ENCODE results near the gene RUSF1.

The RUSF1 gene

DNA sequence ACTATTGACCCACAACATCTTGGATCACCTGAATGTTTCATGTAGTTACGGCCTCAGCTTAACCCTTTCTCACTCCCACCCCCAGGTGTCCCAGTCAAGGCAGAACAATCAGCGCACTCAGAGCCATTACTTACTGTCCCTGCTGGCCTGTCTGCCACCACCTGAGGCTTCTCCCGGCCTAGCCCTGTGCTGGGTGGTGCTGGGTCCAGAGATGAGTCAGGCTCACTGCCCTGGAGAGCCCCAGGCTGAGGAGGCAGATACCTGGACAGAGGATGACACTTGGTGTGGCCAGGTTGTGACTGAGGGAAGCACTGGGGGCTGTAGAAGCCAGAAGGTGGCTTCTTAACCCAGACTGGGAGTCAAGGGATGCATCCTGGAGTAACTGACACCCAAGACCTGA lies 29.2 kb downstream of the RUSF1 start:
- Histone ChIP-seq H2AFZ (ENCODE audit: low read depth, low read length) (no peak overlapping the region), H3K9ac (ENCODE audit: low read depth, low read length) (no peak overlapping the region), H3K79me2 (ENCODE audit: insufficient read depth, low read length) (no peaks in the 10 kb centered on the region), H3K27me3 (ENCODE audit: insufficient read depth, low read length, poor library complexity) (peaks cover 3% of the 10 kb centered on the region), H3K9me3 (ENCODE audit: insufficient read depth, low read length, severe bottlenecking) (no peaks in the 10 kb centered on the region), H3K4me1 (ENCODE audit: insufficient read depth, low read length) (peaks cover 18% of the 10 kb centered on the region), H3K27ac (ENCODE audit: low read length) (no peak overlapping the region), H3K4me3 (ENCODE audit: low read depth in 1 of 2, low read length in 2 of 2) (no peak overlapping the region), H3K36me3 (ENCODE audit: insufficient read depth, low read length) (no peaks in the 10 kb centered on the region), H4K20me1 (ENCODE audit: insufficient read depth, low read length) (no peaks in the 10 kb centered on the region), H3K4me2 (ENCODE audit: insufficient read depth, low read length) (no peak overlapping the region)
- TF ChIP-seq CTCF (IDR thresholded peaks at IDR 0.05; ENCODE audit: borderline replicate concordance, extremely low read depth, low read length, poor library complexity, severe bottlenecking): no peak
- no peak for TF ChIP-seq EZH2 (IDR thresholded peaks at IDR 0.05; ENCODE audit: borderline replicate concordance, low read depth, low read length, severe bottlenecking)
- no peak for DNase-seq
- ATAC-seq (ENCODE audit: insufficient read depth, low read depth): no peak

DNA sequence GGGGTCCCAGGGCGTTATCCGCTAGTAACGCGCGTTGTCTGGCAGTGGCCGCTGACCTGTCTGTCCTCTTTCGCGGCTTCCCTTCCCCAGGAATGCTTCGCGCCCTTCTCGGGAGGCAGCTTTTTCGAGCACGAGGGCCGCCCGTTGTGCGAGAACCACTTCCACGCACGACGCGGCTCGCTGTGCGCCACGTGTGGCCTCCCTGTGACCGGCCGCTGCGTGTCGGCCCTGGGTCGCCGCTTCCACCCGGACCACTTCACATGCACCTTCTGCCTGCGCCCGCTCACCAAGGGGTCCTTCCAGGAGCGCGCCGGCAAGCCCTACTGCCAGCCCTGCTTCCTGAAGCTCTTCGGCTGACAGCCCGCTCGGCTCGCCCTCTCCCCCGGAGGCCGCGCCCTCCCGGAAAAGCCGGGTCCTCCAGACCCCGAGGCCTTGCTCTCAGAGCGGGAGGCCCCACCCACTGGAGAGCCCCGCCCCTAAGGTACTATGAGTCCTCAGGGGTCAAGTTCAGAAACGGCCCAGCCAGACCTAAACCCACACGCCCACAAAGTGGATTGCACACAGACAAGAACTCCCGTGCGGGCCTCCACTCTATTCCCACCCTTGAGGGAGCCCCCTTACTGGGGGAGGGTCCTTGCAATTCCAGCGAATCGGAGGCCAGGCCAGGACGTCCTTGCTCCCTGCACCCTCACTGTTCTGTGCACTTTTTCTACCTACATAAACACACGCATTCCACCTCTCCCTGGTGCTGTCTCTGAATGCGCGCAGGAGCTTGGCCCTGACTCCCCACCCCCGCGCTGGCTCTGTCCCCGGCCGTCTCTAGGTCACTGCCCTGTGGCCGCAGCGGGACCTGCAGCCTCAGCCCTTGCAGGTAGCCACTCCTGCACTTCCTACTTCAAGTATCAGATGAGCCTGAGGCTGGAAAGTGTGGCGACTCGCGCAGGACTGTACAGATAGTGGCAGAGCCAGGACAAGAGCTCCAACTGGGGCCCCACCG lies 30.7 kb downstream of the RUSF1 start:
- Histone ChIP-seq H3K4me3 (ENCODE audit: low read depth in 1 of 2, low read length in 2 of 2) (peak overlapping the region in 1 of 2 experiments; percentile 56; a peak in 2 of 4 replicates), H3K36me3 (ENCODE audit: insufficient read depth, low read length) (no peaks in the 10 kb centered on the region), H3K9ac (ENCODE audit: low read depth, low read length) (peak overlapping the region; percentile 45; the same call in 1 of the 2 replicates), H3K4me1 (ENCODE audit: insufficient read depth, low read length) (peaks cover 18% of the 10 kb centered on the region), H3K27me3 (ENCODE audit: insufficient read depth, low read length, poor library complexity) (peaks cover 3% of the 10 kb centered on the region), H4K20me1 (ENCODE audit: insufficient read depth, low read length) (no peaks in the 10 kb centered on the region), H2AFZ (ENCODE audit: low read depth, low read length) (peak overlapping the region; percentile 68), H3K4me2 (ENCODE audit: insufficient read depth, low read length) (peak overlapping the region; percentile 77), H3K9me3 (ENCODE audit: insufficient read depth, low read length, severe bottlenecking) (no peaks in the 10 kb centered on the region), H3K27ac (ENCODE audit: low read length) (no peak overlapping the region), H3K79me2 (ENCODE audit: insufficient read depth, low read length) (no peaks in the 10 kb centered on the region)
- TF ChIP-seq EZH2 (IDR thresholded peaks at IDR 0.05; ENCODE audit: borderline replicate concordance, low read depth, low read length, severe bottlenecking) (no peak), CTCF (IDR thresholded peaks at IDR 0.05; ENCODE audit: borderline replicate concordance, extremely low read depth, low read length, poor library complexity, severe bottlenecking) (no peak)
- ATAC-seq (ENCODE audit: insufficient read depth, low read depth) (peak; percentile 56), DNase-seq (peak; percentile 67)

GRCh38 chr16:31476303-31477219 lies 31.6 kb downstream of the RUSF1 start:
- peaks cover 18% of the 10 kb centered on the region for H3K4me1 ChIP-seq (ENCODE audit: insufficient read depth, low read length)
- H3K4me3 ChIP-seq (ENCODE audit: low read depth in 1 of 2, low read length in 2 of 2): peak overlapping the region; percentile 7 to 58; a peak in 3 of 4 replicates
- peak overlapping the region; percentile 64 for H3K27ac ChIP-seq (ENCODE audit: low read length)
- no peaks in the 10 kb centered on the region for H3K79me2 ChIP-seq (ENCODE audit: insufficient read depth, low read length)
- peak; percentile 92 for DNase-seq
- peak overlapping the region; percentile 66 for H3K9ac ChIP-seq (ENCODE audit: low read depth, low read length)
- H3K27me3 ChIP-seq (ENCODE audit: insufficient read depth, low read length, poor library complexity): no peaks in the 10 kb centered on the region
- TF ChIP-seq EZH2 (IDR thresholded peaks at IDR 0.05; ENCODE audit: borderline replicate concordance, low read depth, low read length, severe bottlenecking) (no peak), CTCF (IDR thresholded peaks at IDR 0.05; ENCODE audit: borderline replicate concordance, extremely low read depth, low read length, poor library complexity, severe bottlenecking) (no peak)
- peak overlapping the region; percentile 77 for H3K4me2 ChIP-seq (ENCODE audit: insufficient read depth, low read length)
- ATAC-seq (ENCODE audit: insufficient read depth, low read depth): peak; percentile 92
- no peaks in the 10 kb centered on the region for H3K36me3 ChIP-seq (ENCODE audit: insufficient read depth, low read length)
- H3K9me3 ChIP-seq (ENCODE audit: insufficient read depth, low read length, severe bottlenecking): no peaks in the 10 kb centered on the region
- H2AFZ ChIP-seq (ENCODE audit: low read depth, low read length): peak overlapping the region; percentile 84
- no peaks in the 10 kb centered on the region for H4K20me1 ChIP-seq (ENCODE audit: insufficient read depth, low read length)

All from DND-41 (cell line).